GM18526 (cell line): ENCODE measurements around the gene LIME1.

Source experiments
- POLR2A ChIP-seq: IDR thresholded peaks from 3 replicates; pipeline ENCODE4 v1.6.1; 2011; ENCODE audit not compliant: insufficient read length; ENCODE audit errors: extremely low read depth

Gene LIME1

GRCh38 chr20:63778034-63778752, 41.7 kb downstream of the LIME1 start:
- TF ChIP-seq POLR2A: no peak

DNA sequence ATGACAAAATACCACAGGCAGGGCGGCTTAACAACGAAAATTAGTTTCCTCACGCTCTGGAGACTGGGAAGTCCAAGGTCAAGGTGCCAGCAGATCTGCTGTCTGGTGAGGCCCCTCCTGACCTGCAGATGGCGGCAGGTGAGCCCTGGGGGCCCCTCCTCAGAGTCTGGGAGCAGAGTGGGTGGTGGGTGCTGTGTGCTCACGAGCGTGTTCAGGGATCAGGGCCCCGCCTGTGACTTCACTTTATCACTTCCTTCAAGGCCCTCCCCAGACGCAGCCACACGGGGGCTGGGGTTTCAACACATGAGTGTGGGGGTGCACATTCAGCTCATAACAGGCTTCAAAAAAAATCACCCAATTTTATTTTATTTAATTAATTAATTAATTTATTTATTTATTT, 42.4 kb downstream of the LIME1 start:
- TF ChIP-seq POLR2A: no peak

DNA sequence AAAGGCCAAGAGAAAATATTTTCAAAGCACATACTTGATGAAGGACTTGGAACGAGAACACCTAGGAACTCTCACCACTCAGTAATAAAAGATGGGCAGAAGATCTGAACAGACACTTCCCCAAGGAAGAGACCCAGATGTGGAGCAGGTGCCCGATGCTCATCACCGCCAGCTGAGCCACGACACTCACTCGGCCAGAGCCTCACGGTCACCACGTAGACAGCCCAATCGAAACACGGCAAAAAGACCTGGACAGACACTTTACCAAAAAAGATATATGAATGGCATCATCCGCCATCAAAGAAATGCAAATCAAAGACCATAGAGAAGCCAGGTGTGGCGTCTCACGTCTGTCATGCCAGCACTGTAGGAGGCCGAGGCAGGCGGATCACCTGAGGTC, 44.7 kb downstream of the LIME1 start:
- no peak for TF ChIP-seq POLR2A

DNA sequence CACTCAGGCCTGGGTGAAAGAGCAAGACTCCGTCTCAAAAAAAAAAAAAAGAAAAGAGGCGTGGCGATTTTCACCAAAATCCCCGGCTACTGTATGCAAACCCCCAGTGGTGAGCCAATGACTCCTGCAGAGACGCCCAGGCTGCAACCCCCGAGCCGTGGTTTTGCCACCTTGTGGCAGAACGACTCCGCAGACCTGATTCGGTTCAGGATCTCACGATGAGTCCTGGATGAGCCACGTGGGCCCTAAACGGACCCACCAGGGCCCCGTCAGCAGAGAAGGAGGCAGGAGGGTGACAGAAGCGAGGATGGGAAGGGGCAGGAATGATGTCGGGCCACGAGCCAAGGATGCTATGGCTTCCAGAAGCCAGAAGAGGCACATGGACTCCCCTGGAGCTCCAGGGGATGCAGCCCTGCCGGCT, 45.6 kb downstream of the LIME1 start:
- TF ChIP-seq POLR2A: no peak

GRCh38 chr20:63782521-63782971, 46.1 kb downstream of the LIME1 start:
- no peak for TF ChIP-seq POLR2A

GRCh38 chr20:63783970-63784369, 47.5 kb downstream of the LIME1 start:
- no peak for TF ChIP-seq POLR2A

GRCh38 chr20:63785691-63786131, 49.2 kb downstream of the LIME1 start:
- TF ChIP-seq POLR2A: no peak

- no peak for TF ChIP-seq POLR2A
Measured at GRCh38 chr20:63787302-63787701, 50.8 kb downstream of the LIME1 start.

- no peak for TF ChIP-seq POLR2A
Measured at GRCh38 chr20:63787749-63788148, 51.3 kb downstream of the LIME1 start.
